Testis (tissue), 3 donors: ENCODE results near the gene ATRNL1. TPM values are rescaled to one million over a fixed set of nuclear protein-coding genes. Genes with fewer than 3 reads are reported as not detected.

Experiments
- DNase-seq: peaks from one replicate; pipeline ENCODE4 v3.0.0-alpha.2; 2019
- H3K27ac ChIP-seq, 2 donors: fragments of 200-600 bp; sonication (generic); one replicate each; pipeline ENCODE4 v1.5.1; 2019
- H3K27me3 ChIP-seq: fragments of 200-600 bp; sonication (generic); one replicate; pipeline ENCODE4 v1.5.1; 2019
- H3K36me3 ChIP-seq: fragments of 200-600 bp; sonication (generic); one replicate; pipeline ENCODE4 v1.5.1; 2017; ENCODE audit warnings: low read depth; ENCODE audit errors: missing control alignments
- H3K4me1 ChIP-seq: fragments of 200-600 bp; sonication (generic); one replicate; pipeline ENCODE4 v1.5.1; 2019
- H3K4me3 ChIP-seq, 2 donors: fragments of 200-600 bp; sonication (generic); one replicate each; pipeline ENCODE4 v1.5.1; 2017 to 2019
- H3K9me3 ChIP-seq: fragments of 200-600 bp; sonication (generic); one replicate; pipeline ENCODE4 v1.5.1; 2017
- CTCF ChIP-seq, 3 experiments: fragments of 450-650 bp in 2 of 3; fragments of 200-600 bp in 1 of 3; sonication (generic) in 1 of 3; IDR thresholded peaks; one replicate each; pipeline ENCODE4 v1.5.1; 2016 to 2019; ENCODE audit warnings: antibody characterized with exemption in 3 of 3, mild to moderate bottlenecking in 2 of 3, moderate library complexity in 1 of 3
- POLR2A ChIP-seq: fragments of 450-650 bp; IDR thresholded peaks from one replicate; pipeline ENCODE4 v1.6.1; 2017; ENCODE audit warnings: antibody characterized with exemption, mild to moderate bottlenecking, moderate library complexity
- WGBS, 2 donors: methylation state at CpG; one replicate each; pipeline ENCODE4 v1.1.5; 2018; 5-methylcytosine and 5-hydroxymethylcytosine counted together
- intact Hi-C: fragments of 100-400 bp; cut with DNase I; formaldehyde crosslinking; loops from one replicate; pipeline ENCODE4 v1.15.1; 2023; ENCODE audit warnings: low total_unique reads
- polyA plus RNA-seq: library from polyadenylated mRNA; stranded (reverse); fragments of 350-450 nt; fragmentation: Illumina TruSeq; extraction: RNeasy Lipid Tissue Mini Kit (QIAGEN cat#74804); gene quantifications from one replicate; pipeline ENCODE4 v1.2.3, GENCODE V29; 2014; ENCODE audit warnings: low read depth, low replicate concordance; ENCODE audit not compliant: insufficient read depth
- total RNA-seq, 2 donors: library from RNA; depleted of rRNA; stranded (reverse); fragments of >200 nt; gene quantifications; one replicate each; pipeline ENCODE4 v1.2.3, GENCODE V29; 2016

The ATRNL1 gene
- total and polyA plus RNA-seq, 3 donors from 2014 or later: 32.4 to 61.3 (median 45.7) TPM

- Histone ChIP-seq H3K36me3 (no peaks in the 10 kb centered on the region), H3K27me3 (no peaks in the 10 kb centered on the region), H3K4me3 (no peak overlapping the region), H3K4me1 (no peaks in the 10 kb centered on the region), H3K9me3 (no peaks in the 10 kb centered on the region), H3K27ac (no peak overlapping the region)
- no peak for DNase-seq
- intact Hi-C loops: no loop called here
- TF ChIP-seq POLR2A: no peak
- no peak for TF ChIP-seq CTCF (IDR thresholded peaks at IDR 0.05)
- WGBS, 2 donors: 81 to 89% methylated on average over 6 of the region's 6 CpGs
Observed at GRCh38 chr10:115854740-115855435, 761.7 kb downstream of the ATRNL1 start.

DNA sequence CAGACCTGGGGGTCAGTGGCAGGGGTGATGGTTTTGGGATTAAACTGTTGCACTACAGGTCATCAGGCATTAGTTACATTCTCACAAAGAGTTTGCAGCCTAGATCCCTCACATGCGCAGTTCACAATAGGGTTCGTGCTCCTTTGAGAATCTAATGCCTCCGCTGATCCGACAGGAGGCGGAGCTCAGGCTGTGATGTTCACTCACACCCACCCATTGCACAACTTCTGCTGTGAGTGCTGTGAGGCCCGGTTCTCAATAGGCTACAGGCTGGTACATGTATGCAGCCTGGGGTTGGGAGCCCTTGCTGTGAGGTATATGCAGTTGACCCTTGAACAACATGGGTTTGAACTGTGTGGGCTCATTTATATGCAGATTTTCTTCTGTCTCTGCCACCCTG lies 763.4 kb downstream of the ATRNL1 start:
- Histone ChIP-seq H3K9me3 (no peaks in the 10 kb centered on the region), H3K4me3 (no peak overlapping the region), H3K36me3 (no peaks in the 10 kb centered on the region), H3K27me3 (no peaks in the 10 kb centered on the region), H3K4me1 (no peaks in the 10 kb centered on the region), H3K27ac (no peak overlapping the region)
- no peak for DNase-seq
- no peak for TF ChIP-seq CTCF (IDR thresholded peaks at IDR 0.05)
- no peak for TF ChIP-seq POLR2A
- WGBS, 2 donors: 89 to 94% methylated on average over 6 of the region's 6 CpGs
- intact Hi-C loops: no loop called here

DNA sequence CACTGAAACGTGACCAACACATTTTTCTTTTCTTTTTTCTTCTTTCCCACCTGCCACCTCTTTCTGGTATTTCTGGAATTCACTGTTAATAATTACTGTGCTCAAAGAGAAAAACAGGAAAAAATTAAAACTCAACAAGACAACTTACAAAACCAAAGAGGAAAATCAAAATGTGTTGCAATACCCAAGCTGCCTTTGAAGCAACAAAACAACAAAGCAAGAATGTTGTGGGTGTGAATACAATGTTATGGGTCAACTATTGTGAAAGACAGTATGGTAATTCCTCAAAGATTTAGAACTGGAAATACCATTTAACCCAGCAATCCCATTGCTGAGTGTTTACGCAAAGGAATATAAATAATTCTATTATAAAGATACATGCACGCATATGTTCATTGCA lies 764.7 kb downstream of the ATRNL1 start:
- no peaks in the 10 kb centered on the region for H3K27me3 ChIP-seq
- H3K36me3 ChIP-seq: no peaks in the 10 kb centered on the region
- no peaks in the 10 kb centered on the region for H3K4me1 ChIP-seq
- DNase-seq: no peak
- H3K27ac ChIP-seq: no peak overlapping the region
- intact Hi-C loops: no loop called here
- no peak overlapping the region for H3K4me3 ChIP-seq
- no peak for TF ChIP-seq CTCF (IDR thresholded peaks at IDR 0.05)
- no peak for TF ChIP-seq POLR2A
- H3K9me3 ChIP-seq: no peaks in the 10 kb centered on the region
- 83 to 84% methylated on average over 3 of the region's 3 CpGs for WGBS, 2 donors

GRCh38 chr10:115860182-115861107 lies 767.3 kb downstream of the ATRNL1 start:
- Histone ChIP-seq H3K4me3 (no peak overlapping the region), H3K36me3 (no peaks in the 10 kb centered on the region), H3K4me1 (no peaks in the 10 kb centered on the region), H3K27me3 (no peaks in the 10 kb centered on the region), H3K27ac (no peak overlapping the region), H3K9me3 (no peaks in the 10 kb centered on the region)
- WGBS, 2 donors: 63 to 76% methylated on average over 1 of the region's 1 CpG
- DNase-seq: no peak
- TF ChIP-seq CTCF (IDR thresholded peaks at IDR 0.05): no peak
- intact Hi-C loops: no loop called here
